OCI-LY3 (cell line): ENCODE data around the gene GATAD2B.

Experiments used
- CTCF ChIP-seq: fragments of 200-600, 300-600 bp; sonication (generic); IDR thresholded peaks from 2 replicates; pipeline ENCODE4 v1.5.1; 2014; ENCODE audit warnings: antibody characterized with exemption, low read length, low read depth
- EZH2phosphoT487 ChIP-seq: fragments of 200-600 bp; shearing (Covaris generic); IDR thresholded peaks from 2 replicates; pipeline ENCODE4 v1.6.1; 2018; ENCODE audit warnings: antibody characterized with exemption, mixed run types, low read depth

- TF ChIP-seq CTCF (no peak), EZH2phosphoT487 (no peak)
These were observed 19.3 kb upstream of the GATAD2B start for GRCh38 chr1:153941826-153942725.
